GM19099 (cell line): ENCODE measurements around the gene MRM1.

Source experiments
- POLR2A ChIP-seq: IDR thresholded peaks from 3 replicates; pipeline ENCODE4 v1.6.1; 2011; ENCODE audit warnings: low read depth; ENCODE audit not compliant: insufficient read length; ENCODE audit errors: extremely low read depth

Gene MRM1

GRCh38 chr17:36601303-36602029 lies at the start of gene MRM1:
Gene MRM1 (plus strand): TSS chr17:36601583. CDS start chr17:36601811, 228 bp downstream.
- peak; percentile 94 for TF ChIP-seq POLR2A

- no peak for TF ChIP-seq POLR2A
Measured at GRCh38 chr17:36553459-36553858, 47.9 kb upstream of the MRM1 start.

- TF ChIP-seq POLR2A = no peak
Measured at GRCh38 chr17:36566081-36566480, 35.3 kb upstream of the MRM1 start.

- no peak for TF ChIP-seq POLR2A
Measured at GRCh38 chr17:36575028-36575427, 26.4 kb upstream of the MRM1 start.

GRCh38 chr17:36576793-36577192 lies 24.6 kb upstream of the MRM1 start:
- TF ChIP-seq POLR2A = no peak

- no peak for TF ChIP-seq POLR2A
Measured at GRCh38 chr17:36578671-36579070, 22.7 kb upstream of the MRM1 start.

- TF ChIP-seq POLR2A = no peak
Measured at GRCh38 chr17:36583787-36584186, 17.6 kb upstream of the MRM1 start.

- no peak for TF ChIP-seq POLR2A
Measured at GRCh38 chr17:36586138-36586537, 15.2 kb upstream of the MRM1 start.

GRCh38 chr17:36590082-36590481 lies 11.3 kb upstream of the MRM1 start:
- TF ChIP-seq POLR2A = no peak

GRCh38 chr17:36591434-36592315 lies 9.7 kb upstream of the MRM1 start, which contains the start of gene DHRS11:
Gene DHRS11 (plus strand): TSS chr17:36591879. CDS start chr17:36592010, 131 bp downstream.
- peak; percentile 60 for TF ChIP-seq POLR2A

- no peak for TF ChIP-seq POLR2A
Measured at GRCh38 chr17:36592316-36592715, 9.1 kb upstream of the MRM1 start.

- no peak for TF ChIP-seq POLR2A
Measured at GRCh38 chr17:36592716-36593321, 8.6 kb upstream of the MRM1 start.

- no peak for TF ChIP-seq POLR2A
Measured at GRCh38 chr17:36593656-36594316, 7.6 kb upstream of the MRM1 start.

GRCh38 chr17:36594626-36595401 lies 6.6 kb upstream of the MRM1 start:
- TF ChIP-seq POLR2A = no peak
